Hepatocyte (in vitro differentiated cells): ENCODE results near the gene CYTH4.

Source experiments
- EZH2 ChIP-seq: fragments of 200-600 bp; sonication (generic); IDR thresholded peaks from 2 replicates; pipeline ENCODE4 v1.6.1; 2016; ENCODE audit warnings: antibody characterized with exemption, mild to moderate bottlenecking, borderline replicate concordance
- TF ChIP-seq, protein P1 (sequence below): fragments of 200-600 bp; sonication (generic); IDR thresholded peaks from 2 replicates; pipeline ENCODE4 v1.5.1; 2016; ENCODE audit warnings: antibody characterized with exemption, mild to moderate bottlenecking; ENCODE audit not compliant: poor library complexity

DNA sequence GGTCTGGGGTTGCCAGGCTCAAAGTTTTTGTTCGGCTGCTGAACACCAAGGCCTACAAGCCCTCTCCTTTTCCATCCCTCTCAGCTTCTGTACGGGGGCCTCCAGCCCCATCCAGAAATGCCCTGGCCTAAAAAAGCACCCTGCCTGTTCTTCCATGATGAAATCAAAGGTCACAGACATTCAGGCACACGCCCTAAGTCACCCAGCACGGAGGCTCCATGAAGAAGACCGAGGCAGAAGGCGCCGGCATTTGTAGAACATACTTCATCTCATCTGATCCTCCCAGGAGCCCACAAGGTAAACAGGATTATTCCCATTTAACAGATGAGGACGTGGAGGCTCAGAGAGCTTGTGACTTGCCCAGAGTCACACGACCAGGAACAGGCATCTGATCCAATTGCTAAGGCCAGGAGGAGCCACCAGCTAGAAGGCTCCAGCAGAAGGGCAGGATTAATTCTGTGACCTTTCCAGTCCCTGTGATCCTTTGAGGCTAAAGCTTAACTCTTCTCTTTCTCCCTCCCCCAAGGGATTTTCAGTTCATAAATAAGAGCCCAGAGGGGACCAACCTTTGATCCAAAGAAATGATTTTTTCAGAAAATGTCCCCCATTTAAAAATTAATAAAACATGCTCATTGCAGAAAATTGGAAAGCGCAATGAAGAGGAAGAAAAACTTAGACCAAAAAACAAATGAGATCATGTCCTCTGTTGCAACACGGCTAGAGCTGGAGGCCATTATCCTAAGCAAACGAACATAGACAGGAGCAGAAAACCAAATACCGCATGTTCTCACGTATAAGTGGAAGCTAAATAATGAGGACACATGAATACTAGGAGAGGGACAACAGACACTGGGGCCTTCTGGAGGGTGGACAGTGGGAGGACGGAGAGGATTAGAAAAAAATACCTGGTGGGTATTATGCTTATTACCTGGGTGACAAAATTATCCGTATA, 38.7 kb downstream of the CYTH4 start:
- TF ChIP-seq, protein P1, sequence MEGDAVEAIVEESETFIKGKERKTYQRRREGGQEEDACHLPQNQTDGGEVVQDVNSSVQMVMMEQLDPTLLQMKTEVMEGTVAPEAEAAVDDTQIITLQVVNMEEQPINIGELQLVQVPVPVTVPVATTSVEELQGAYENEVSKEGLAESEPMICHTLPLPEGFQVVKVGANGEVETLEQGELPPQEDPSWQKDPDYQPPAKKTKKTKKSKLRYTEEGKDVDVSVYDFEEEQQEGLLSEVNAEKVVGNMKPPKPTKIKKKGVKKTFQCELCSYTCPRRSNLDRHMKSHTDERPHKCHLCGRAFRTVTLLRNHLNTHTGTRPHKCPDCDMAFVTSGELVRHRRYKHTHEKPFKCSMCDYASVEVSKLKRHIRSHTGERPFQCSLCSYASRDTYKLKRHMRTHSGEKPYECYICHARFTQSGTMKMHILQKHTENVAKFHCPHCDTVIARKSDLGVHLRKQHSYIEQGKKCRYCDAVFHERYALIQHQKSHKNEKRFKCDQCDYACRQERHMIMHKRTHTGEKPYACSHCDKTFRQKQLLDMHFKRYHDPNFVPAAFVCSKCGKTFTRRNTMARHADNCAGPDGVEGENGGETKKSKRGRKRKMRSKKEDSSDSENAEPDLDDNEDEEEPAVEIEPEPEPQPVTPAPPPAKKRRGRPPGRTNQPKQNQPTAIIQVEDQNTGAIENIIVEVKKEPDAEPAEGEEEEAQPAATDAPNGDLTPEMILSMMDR, result no peak
- no peak for TF ChIP-seq EZH2
